ENCODE data around the gene NKAIN2.

Gene NKAIN2

DNA sequence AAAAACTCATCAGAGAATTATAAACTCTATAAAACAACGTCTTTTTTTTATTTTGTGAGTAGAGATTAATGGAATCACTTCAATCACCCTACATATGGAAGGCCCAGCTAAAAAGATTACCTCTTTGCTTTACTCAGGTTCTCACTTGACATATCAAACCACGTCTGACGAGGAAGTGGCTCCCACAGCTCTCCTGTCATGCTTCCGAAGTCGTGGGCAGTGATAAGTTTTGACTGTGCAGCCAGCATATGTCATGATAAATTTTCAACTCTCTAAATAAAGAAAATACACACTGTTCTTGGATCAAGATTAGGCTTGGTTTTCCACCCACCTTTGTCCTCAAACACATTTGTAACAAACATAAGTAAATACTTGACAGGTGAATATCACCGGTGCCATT is 879.1 kb downstream of the NKAIN2 start:
- no peak for TF ChIP-seq ZNF565 (CRISPR knock-in tag; conservative IDR thresholded peaks at IDR 0.05; ENCODE audit: low read depth)
- no peak for TF ChIP-seq CSDC2 (CRISPR knock-in tag; IDR thresholded peaks at IDR 0.05)
- TF ChIP-seq, protein P1, sequence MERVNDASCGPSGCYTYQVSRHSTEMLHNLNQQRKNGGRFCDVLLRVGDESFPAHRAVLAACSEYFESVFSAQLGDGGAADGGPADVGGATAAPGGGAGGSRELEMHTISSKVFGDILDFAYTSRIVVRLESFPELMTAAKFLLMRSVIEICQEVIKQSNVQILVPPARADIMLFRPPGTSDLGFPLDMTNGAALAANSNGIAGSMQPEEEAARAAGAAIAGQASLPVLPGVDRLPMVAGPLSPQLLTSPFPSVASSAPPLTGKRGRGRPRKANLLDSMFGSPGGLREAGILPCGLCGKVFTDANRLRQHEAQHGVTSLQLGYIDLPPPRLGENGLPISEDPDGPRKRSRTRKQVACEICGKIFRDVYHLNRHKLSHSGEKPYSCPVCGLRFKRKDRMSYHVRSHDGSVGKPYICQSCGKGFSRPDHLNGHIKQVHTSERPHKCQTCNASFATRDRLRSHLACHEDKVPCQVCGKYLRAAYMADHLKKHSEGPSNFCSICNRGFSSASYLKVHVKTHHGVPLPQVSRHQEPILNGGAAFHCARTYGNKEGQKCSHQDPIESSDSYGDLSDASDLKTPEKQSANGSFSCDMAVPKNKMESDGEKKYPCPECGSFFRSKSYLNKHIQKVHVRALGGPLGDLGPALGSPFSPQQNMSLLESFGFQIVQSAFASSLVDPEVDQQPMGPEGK (CRISPR knock-in tag; IDR thresholded peaks at IDR 0.05; ENCODE audit: borderline replicate concordance), result no peak
- no peak for ATAC-seq

DNA sequence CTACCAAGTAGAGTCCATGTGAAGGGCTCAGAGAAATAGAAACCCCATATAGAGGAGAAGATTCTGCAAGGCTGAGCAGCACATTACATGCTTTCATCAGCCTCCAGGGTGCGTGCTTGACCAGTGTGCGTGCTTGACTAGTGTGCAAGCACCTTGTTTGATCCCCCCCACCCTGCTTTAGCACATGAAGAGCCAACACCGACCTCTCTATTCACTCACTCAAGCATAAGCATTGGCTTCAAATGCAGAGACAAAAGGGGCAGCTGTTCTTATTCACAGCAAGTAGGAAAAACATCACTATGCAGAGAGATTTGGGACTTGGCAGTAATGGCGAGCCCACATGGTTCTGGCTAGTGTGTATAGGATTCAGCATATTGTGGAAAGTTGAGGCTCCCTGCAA is 879.8 kb downstream of the NKAIN2 start:
- ATAC-seq, result no peak

DNA sequence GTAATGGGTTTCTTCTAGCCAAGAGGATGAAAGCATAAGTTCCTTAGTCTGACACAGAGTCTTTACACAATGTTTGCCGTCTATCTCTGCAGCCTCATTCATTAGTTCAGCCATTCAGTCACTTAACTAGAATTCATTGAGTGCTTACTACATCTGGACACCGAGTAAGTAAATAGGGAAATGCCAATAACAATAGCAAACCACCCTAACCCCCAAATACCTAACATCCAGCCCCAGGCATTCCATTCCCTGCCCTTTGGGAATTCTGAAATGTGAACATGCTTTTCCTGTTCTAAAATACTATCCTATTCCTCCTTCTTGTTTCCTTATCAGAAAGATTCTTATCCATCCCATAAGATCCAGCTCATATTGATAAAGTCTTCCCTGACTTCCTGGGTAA is 881.0 kb downstream of the NKAIN2 start:
- no peak for ATAC-seq
- TF ChIP-seq RARB (CRISPR knock-in tag; IDR thresholded peaks at IDR 0.05), result no peak
- no peak for TF ChIP-seq TOX (CRISPR knock-in tag; IDR thresholded peaks at IDR 0.05; ENCODE audit: borderline replicate concordance)
- no peak for TF ChIP-seq ZC3H10 (CRISPR knock-in tag; IDR thresholded peaks at IDR 0.05)
- no peak for TF ChIP-seq GLIS3 (CRISPR knock-in tag; IDR thresholded peaks at IDR 0.05)
- TF ChIP-seq ZNF565 (CRISPR knock-in tag; conservative IDR thresholded peaks at IDR 0.05; ENCODE audit: low read depth), result no peak
- no peak for TF ChIP-seq SNAI2 (CRISPR knock-in tag; IDR thresholded peaks at IDR 0.05)
- no peak for TF ChIP-seq ISL1 (CRISPR knock-in tag; IDR thresholded peaks at IDR 0.05)

More for the DNA sequence above, 879.8 kb downstream of the NKAIN2 start:
- TF ChIP-seq PPARA (CRISPR knock-in tag; IDR thresholded peaks at IDR 0.05; ENCODE audit: borderline replicate concordance), result no peak
- TF ChIP-seq, protein P1 (CRISPR knock-in tag; IDR thresholded peaks at IDR 0.05; ENCODE audit: borderline replicate concordance), result no peak
- no peak for TF ChIP-seq GLIS3 (CRISPR knock-in tag; IDR thresholded peaks at IDR 0.05)
- no peak for TF ChIP-seq ESRRG (CRISPR knock-in tag; IDR thresholded peaks at IDR 0.05)
- TF ChIP-seq ZFP30 (CRISPR knock-in tag; IDR thresholded peaks at IDR 0.05), result no peak
- TF ChIP-seq, protein P2, sequence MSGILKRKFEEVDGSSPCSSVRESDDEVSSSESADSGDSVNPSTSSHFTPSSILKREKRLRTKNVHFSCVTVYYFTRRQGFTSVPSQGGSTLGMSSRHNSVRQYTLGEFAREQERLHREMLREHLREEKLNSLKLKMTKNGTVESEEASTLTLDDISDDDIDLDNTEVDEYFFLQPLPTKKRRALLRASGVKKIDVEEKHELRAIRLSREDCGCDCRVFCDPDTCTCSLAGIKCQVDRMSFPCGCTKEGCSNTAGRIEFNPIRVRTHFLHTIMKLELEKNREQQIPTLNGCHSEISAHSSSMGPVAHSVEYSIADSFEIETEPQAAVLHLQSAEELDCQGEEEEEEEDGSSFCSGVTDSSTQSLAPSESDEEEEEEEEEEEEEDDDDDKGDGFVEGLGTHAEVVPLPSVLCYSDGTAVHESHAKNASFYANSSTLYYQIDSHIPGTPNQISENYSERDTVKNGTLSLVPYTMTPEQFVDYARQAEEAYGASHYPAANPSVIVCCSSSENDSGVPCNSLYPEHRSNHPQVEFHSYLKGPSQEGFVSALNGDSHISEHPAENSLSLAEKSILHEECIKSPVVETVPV (CRISPR knock-in tag; IDR thresholded peaks at IDR 0.05), result no peak
- no peak for TF ChIP-seq ZNF565 (CRISPR knock-in tag; conservative IDR thresholded peaks at IDR 0.05; ENCODE audit: low read depth)
- no peak for TF ChIP-seq OSR1 (CRISPR knock-in tag; IDR thresholded peaks at IDR 0.05)
- no peak for TF ChIP-seq TCF4 (CRISPR knock-in tag; IDR thresholded peaks at IDR 0.05; ENCODE audit: borderline replicate concordance)
- TF ChIP-seq ZNF70 (CRISPR knock-in tag; IDR thresholded peaks at IDR 0.05), result no peak
- TF ChIP-seq, protein P3, sequence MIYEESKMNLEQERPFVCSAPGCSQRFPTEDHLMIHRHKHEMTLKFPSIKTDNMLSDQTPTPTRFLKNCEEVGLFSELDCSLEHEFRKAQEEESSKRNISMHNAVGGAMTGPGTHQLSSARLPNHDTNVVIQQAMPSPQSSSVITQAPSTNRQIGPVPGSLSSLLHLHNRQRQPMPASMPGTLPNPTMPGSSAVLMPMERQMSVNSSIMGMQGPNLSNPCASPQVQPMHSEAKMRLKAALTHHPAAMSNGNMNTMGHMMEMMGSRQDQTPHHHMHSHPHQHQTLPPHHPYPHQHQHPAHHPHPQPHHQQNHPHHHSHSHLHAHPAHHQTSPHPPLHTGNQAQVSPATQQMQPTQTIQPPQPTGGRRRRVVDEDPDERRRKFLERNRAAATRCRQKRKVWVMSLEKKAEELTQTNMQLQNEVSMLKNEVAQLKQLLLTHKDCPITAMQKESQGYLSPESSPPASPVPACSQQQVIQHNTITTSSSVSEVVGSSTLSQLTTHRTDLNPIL (CRISPR knock-in tag; IDR thresholded peaks at IDR 0.05; ENCODE audit: low read depth), result no peak
- TF ChIP-seq ARNTL (CRISPR knock-in tag; IDR thresholded peaks at IDR 0.05; ENCODE audit: borderline replicate concordance, low read depth), result no peak
- no peak for TF ChIP-seq RARB (CRISPR knock-in tag; IDR thresholded peaks at IDR 0.05)
- TF ChIP-seq, protein P4, sequence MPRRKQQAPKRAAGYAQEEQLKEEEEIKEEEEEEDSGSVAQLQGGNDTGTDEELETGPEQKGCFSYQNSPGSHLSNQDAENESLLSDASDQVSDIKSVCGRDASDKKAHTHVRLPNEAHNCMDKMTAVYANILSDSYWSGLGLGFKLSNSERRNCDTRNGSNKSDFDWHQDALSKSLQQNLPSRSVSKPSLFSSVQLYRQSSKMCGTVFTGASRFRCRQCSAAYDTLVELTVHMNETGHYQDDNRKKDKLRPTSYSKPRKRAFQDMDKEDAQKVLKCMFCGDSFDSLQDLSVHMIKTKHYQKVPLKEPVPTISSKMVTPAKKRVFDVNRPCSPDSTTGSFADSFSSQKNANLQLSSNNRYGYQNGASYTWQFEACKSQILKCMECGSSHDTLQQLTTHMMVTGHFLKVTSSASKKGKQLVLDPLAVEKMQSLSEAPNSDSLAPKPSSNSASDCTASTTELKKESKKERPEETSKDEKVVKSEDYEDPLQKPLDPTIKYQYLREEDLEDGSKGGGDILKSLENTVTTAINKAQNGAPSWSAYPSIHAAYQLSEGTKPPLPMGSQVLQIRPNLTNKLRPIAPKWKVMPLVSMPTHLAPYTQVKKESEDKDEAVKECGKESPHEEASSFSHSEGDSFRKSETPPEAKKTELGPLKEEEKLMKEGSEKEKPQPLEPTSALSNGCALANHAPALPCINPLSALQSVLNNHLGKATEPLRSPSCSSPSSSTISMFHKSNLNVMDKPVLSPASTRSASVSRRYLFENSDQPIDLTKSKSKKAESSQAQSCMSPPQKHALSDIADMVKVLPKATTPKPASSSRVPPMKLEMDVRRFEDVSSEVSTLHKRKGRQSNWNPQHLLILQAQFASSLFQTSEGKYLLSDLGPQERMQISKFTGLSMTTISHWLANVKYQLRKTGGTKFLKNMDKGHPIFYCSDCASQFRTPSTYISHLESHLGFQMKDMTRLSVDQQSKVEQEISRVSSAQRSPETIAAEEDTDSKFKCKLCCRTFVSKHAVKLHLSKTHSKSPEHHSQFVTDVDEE (CRISPR knock-in tag; IDR thresholded peaks at IDR 0.05), result no peak
- no peak for TF ChIP-seq ZFP3 (CRISPR knock-in tag; IDR thresholded peaks at IDR 0.05)
- TF ChIP-seq ISL1 (CRISPR knock-in tag; IDR thresholded peaks at IDR 0.05), result no peak
- TF ChIP-seq ZNF8 (CRISPR knock-in tag; IDR thresholded peaks at IDR 0.05), result no peak
- TF ChIP-seq ZC3H10 (CRISPR knock-in tag; IDR thresholded peaks at IDR 0.05), result no peak
